ENCODE data around the gene RAB6B. TPM values are rescaled to one million over a fixed set of nuclear protein-coding genes. Genes with fewer than 3 reads are reported as not detected.

RAB6B gene
- total RNA-seq, 2 donors from 2014 or later: 2.2 to 3.0 TPM

DNA sequence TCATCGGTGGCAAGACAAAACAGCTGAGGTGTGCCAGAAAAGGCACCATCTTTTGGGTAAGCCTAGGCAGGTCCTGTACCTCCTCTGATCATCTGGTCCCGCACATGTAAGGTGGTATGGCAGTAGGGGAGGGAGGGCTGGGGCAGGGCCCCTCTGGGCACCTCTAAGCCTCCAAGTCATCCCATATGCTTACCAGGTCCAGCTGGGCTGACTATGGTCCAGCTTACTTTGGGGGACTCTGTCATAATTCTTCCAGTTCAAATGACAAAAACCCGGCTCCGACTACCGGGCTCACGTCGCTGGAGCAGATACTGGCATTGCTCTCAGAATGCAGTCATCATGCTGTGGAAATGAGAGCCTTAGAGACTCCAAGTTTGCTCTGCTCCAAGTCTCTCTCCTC, 1.9 kb upstream of the RAB6B start:
- Histone ChIP-seq H3K27ac (ENCODE audit: low read depth, low read length) (no peak overlapping the region), H3K9ac (ENCODE audit: extremely low read depth, low read length, poor library complexity, severe bottlenecking) (no peak overlapping the region), H3K27me3 (ENCODE audit: control insufficient read depth, insufficient read depth, low read length, poor library complexity, severe bottlenecking) (peaks cover 73% of the 10 kb centered on the region), H3K4me3 (ENCODE audit: low read length) (no peak overlapping the region), H3K9me3 (ENCODE audit: control insufficient read depth, low read length) (no peaks in the 10 kb centered on the region), H3K4me1 (ENCODE audit: control insufficient read depth, insufficient read depth, low read length) (no peaks in the 10 kb centered on the region), H3K36me3 (ENCODE audit: control insufficient read depth, insufficient read depth, low read length) (no peaks in the 10 kb centered on the region)
- Mint-ChIP-seq H3K9me3 (no peaks in the 10 kb centered on the region), H3K27me3 (ENCODE audit: insufficient read depth) (peaks cover 80% of the 10 kb centered on the region), H3K36me3 (ENCODE audit: low read depth) (no peaks in the 10 kb centered on the region), H3K4me1 (no peaks in the 10 kb centered on the region), H3K4me3 (no peak overlapping the region), H3K27ac (no peak overlapping the region)
- no peak for TF ChIP-seq CTCF (conservative IDR thresholded peaks at IDR 0.05)
- 91 to 94% methylated on average over 6 to 7 of the region's 7 CpGs for WGBS, 2 experiments (ENCODE audit: insufficient coverage in 1 of 2, insufficient read length in 1 of 2)
- no peak for DNase-seq

- no peak overlapping the region for H3K27ac Mint-ChIP-seq
- no peaks in the 10 kb centered on the region for H3K9me3 ChIP-seq (ENCODE audit: control insufficient read depth, low read length)
- peak overlapping the region; percentile 85 for H3K4me3 ChIP-seq (ENCODE audit: low read length)
- no peaks in the 10 kb centered on the region for H3K36me3 Mint-ChIP-seq (ENCODE audit: low read depth)
- peak overlapping the region; percentile 66 for H3K4me3 Mint-ChIP-seq
- 23 to 30% methylated on average over 18 to 37 of the region's 37 CpGs for WGBS, 2 experiments (ENCODE audit: insufficient coverage in 1 of 2, insufficient read length in 1 of 2)
- no peaks in the 10 kb centered on the region for H3K4me1 ChIP-seq (ENCODE audit: control insufficient read depth, insufficient read depth, low read length)
- no peak for TF ChIP-seq CTCF (conservative IDR thresholded peaks at IDR 0.05)
- peak; percentile 68 for DNase-seq
- peaks cover 70% of the 10 kb centered on the region for H3K27me3 ChIP-seq (ENCODE audit: control insufficient read depth, insufficient read depth, low read length, poor library complexity, severe bottlenecking)
- no peaks in the 10 kb centered on the region for H3K9me3 Mint-ChIP-seq
- peaks cover 84% of the 10 kb centered on the region for H3K27me3 Mint-ChIP-seq (ENCODE audit: insufficient read depth)
- H3K4me1 Mint-ChIP-seq: no peaks in the 10 kb centered on the region
- H3K36me3 ChIP-seq (ENCODE audit: control insufficient read depth, insufficient read depth, low read length): no peaks in the 10 kb centered on the region
- H3K9ac ChIP-seq (ENCODE audit: extremely low read depth, low read length, poor library complexity, severe bottlenecking): no peak overlapping the region
- H3K27ac ChIP-seq (ENCODE audit: low read depth, low read length): peak overlapping the region; percentile 34
Measured at GRCh38 chr3:133896002-133896761, 500 bp upstream of the RAB6B start.

GRCh38 chr3:133894353-133895207, 1.1 kb downstream of the RAB6B start:
- Mint-ChIP-seq H3K4me3 (peak overlapping the region; percentile 66), H3K9me3 (no peaks in the 10 kb centered on the region), H3K4me1 (no peaks in the 10 kb centered on the region), H3K27ac (no peak overlapping the region), H3K27me3 (ENCODE audit: insufficient read depth) (peaks cover 80% of the 10 kb centered on the region), H3K36me3 (ENCODE audit: low read depth) (no peaks in the 10 kb centered on the region)
- peak; percentile 67 for DNase-seq
- no peak overlapping the region for H3K9ac ChIP-seq (ENCODE audit: extremely low read depth, low read length, poor library complexity, severe bottlenecking)
- no peaks in the 10 kb centered on the region for H3K9me3 ChIP-seq (ENCODE audit: control insufficient read depth, low read length)
- peaks cover 61% of the 10 kb centered on the region for H3K27me3 ChIP-seq (ENCODE audit: control insufficient read depth, insufficient read depth, low read length, poor library complexity, severe bottlenecking)
- no peaks in the 10 kb centered on the region for H3K4me1 ChIP-seq (ENCODE audit: control insufficient read depth, insufficient read depth, low read length)
- H3K36me3 ChIP-seq (ENCODE audit: control insufficient read depth, insufficient read depth, low read length): no peaks in the 10 kb centered on the region
- no peak overlapping the region for H3K27ac ChIP-seq (ENCODE audit: low read depth, low read length)
- 4% methylated on average over 25 to 51 of the region's 52 CpGs for WGBS, 2 experiments (ENCODE audit: insufficient coverage in 1 of 2, insufficient read length in 1 of 2)
- TF ChIP-seq CTCF (conservative IDR thresholded peaks at IDR 0.05): peak; percentile 28
- peak overlapping the region; percentile 68 for H3K4me3 ChIP-seq (ENCODE audit: low read length)

Measured in endodermal cell (in vitro differentiated cells).